ENCODE data around the gene RLF. TPM values are rescaled to one million over a fixed set of nuclear protein-coding genes. Genes with fewer than 3 reads are reported as not detected.

The RLF gene
- polyA plus RNA-seq, 2 donors: 4.7 to 5.6 TPM

GRCh38 chr1:40226192-40226591 is 65.0 kb downstream of the RLF start:
- Histone ChIP-seq H3K9me3 (ENCODE audit: control insufficient read depth in 2 of 2, insufficient read depth in 1 of 2, low read depth in 1 of 2, low read length in 1 of 2) (no peaks in the 10 kb centered on the region), H3K4me3 (ENCODE audit: low read depth in 1 of 2, low read length in 2 of 2) (no peak overlapping the region), H3K4me1 (ENCODE audit: control insufficient read depth in 2 of 2, insufficient read depth in 2 of 2, low read length in 1 of 2) (no peaks in the 10 kb centered on the region), H3K27ac (ENCODE audit: low read depth in 2 of 2, low read length in 1 of 2) (no peak overlapping the region), H3K27me3 (ENCODE audit: control insufficient read depth in 1 of 2, insufficient read depth in 2 of 2, low read length in 2 of 2) (no peaks in the 10 kb centered on the region), H3K36me3 (ENCODE audit: control insufficient read depth in 2 of 2, insufficient read depth in 2 of 2, low read length in 1 of 2) (no peaks in the 10 kb centered on the region)
- 84 to 96% methylated on average over 3 of the region's 3 CpGs for WGBS, 2 donors

GRCh38 chr1:40232444-40232843 is 71.3 kb downstream of the RLF start:
- no peak overlapping the region for H3K27ac ChIP-seq (ENCODE audit: low read depth in 2 of 2, low read length in 1 of 2)
- H3K36me3 ChIP-seq (ENCODE audit: control insufficient read depth in 2 of 2, insufficient read depth in 2 of 2, low read length in 1 of 2): peaks cover 6 to 9% of the 10 kb centered on the region in 2 donors
- H3K9me3 ChIP-seq (ENCODE audit: control insufficient read depth in 2 of 2, insufficient read depth in 1 of 2, low read depth in 1 of 2, low read length in 1 of 2): no peaks in the 10 kb centered on the region
- H3K27me3 ChIP-seq (ENCODE audit: control insufficient read depth in 1 of 2, insufficient read depth in 2 of 2, low read length in 2 of 2): no peaks in the 10 kb centered on the region
- H3K4me1 ChIP-seq (ENCODE audit: control insufficient read depth in 2 of 2, insufficient read depth in 2 of 2, low read length in 1 of 2): no peaks in the 10 kb centered on the region
- WGBS, 2 donors: 84 to 86% methylated on average over 4 of the region's 4 CpGs
- H3K4me3 ChIP-seq (ENCODE audit: low read depth in 1 of 2, low read length in 2 of 2): no peak overlapping the region

GRCh38 chr1:40239626-40240025 is 78.4 kb downstream of the RLF start:
- 91 to 97% methylated on average over 1 of the region's 1 CpG for WGBS, 2 donors
- Histone ChIP-seq H3K4me3 (ENCODE audit: low read depth in 1 of 2, low read length in 2 of 2) (no peak overlapping the region), H3K4me1 (ENCODE audit: control insufficient read depth in 2 of 2, insufficient read depth in 2 of 2, low read length in 1 of 2) (no peaks in the 10 kb centered on the region), H3K36me3 (ENCODE audit: control insufficient read depth in 2 of 2, insufficient read depth in 2 of 2, low read length in 1 of 2) (peaks cover 0 to 9% of the 10 kb centered on the region in 2 donors), H3K27ac (ENCODE audit: low read depth in 2 of 2, low read length in 1 of 2) (no peak overlapping the region), H3K27me3 (ENCODE audit: control insufficient read depth in 1 of 2, insufficient read depth in 2 of 2, low read length in 2 of 2) (no peaks in the 10 kb centered on the region), H3K9me3 (ENCODE audit: control insufficient read depth in 2 of 2, insufficient read depth in 1 of 2, low read depth in 1 of 2, low read length in 1 of 2) (no peaks in the 10 kb centered on the region)

GRCh38 chr1:40240390-40240789 is 79.2 kb downstream of the RLF start:
- 90 to 92% methylated on average over 2 of the region's 2 CpGs for WGBS, 2 donors
- H3K27ac ChIP-seq (ENCODE audit: low read depth in 2 of 2, low read length in 1 of 2): no peak overlapping the region
- H3K4me3 ChIP-seq (ENCODE audit: low read depth in 1 of 2, low read length in 2 of 2): no peak overlapping the region
- peaks cover 0 to 9% of the 10 kb centered on the region in 2 donors for H3K36me3 ChIP-seq (ENCODE audit: control insufficient read depth in 2 of 2, insufficient read depth in 2 of 2, low read length in 1 of 2)
- H3K9me3 ChIP-seq (ENCODE audit: control insufficient read depth in 2 of 2, insufficient read depth in 1 of 2, low read depth in 1 of 2, low read length in 1 of 2): no peaks in the 10 kb centered on the region
- H3K27me3 ChIP-seq (ENCODE audit: control insufficient read depth in 1 of 2, insufficient read depth in 2 of 2, low read length in 2 of 2): no peaks in the 10 kb centered on the region
- no peaks in the 10 kb centered on the region for H3K4me1 ChIP-seq (ENCODE audit: control insufficient read depth in 2 of 2, insufficient read depth in 2 of 2, low read length in 1 of 2)

- Histone ChIP-seq H3K9me3 (ENCODE audit: control insufficient read depth in 2 of 2, insufficient read depth in 1 of 2, low read depth in 1 of 2, low read length in 1 of 2) (no peaks in the 10 kb centered on the region), H3K4me1 (ENCODE audit: control insufficient read depth in 2 of 2, insufficient read depth in 2 of 2, low read length in 1 of 2) (no peaks in the 10 kb centered on the region), H3K27me3 (ENCODE audit: control insufficient read depth in 1 of 2, insufficient read depth in 2 of 2, low read length in 2 of 2) (no peaks in the 10 kb centered on the region), H3K27ac (ENCODE audit: low read depth in 2 of 2, low read length in 1 of 2) (no peak overlapping the region), H3K36me3 (ENCODE audit: control insufficient read depth in 2 of 2, insufficient read depth in 2 of 2, low read length in 1 of 2) (peaks cover 0 to 5% of the 10 kb centered on the region in 2 donors), H3K4me3 (ENCODE audit: low read depth in 1 of 2, low read length in 2 of 2) (no peak overlapping the region)
- WGBS, 2 donors: 78 to 80% methylated on average over 1 of the region's 1 CpG
These were observed 80.2 kb downstream of the RLF start for GRCh38 chr1:40241362-40241761.

- Histone ChIP-seq H3K4me1 (ENCODE audit: control insufficient read depth in 2 of 2, insufficient read depth in 2 of 2, low read length in 1 of 2) (no peaks in the 10 kb centered on the region), H3K27ac (ENCODE audit: low read depth in 2 of 2, low read length in 1 of 2) (no peak overlapping the region), H3K4me3 (ENCODE audit: low read depth in 1 of 2, low read length in 2 of 2) (no peak overlapping the region), H3K36me3 (ENCODE audit: control insufficient read depth in 2 of 2, insufficient read depth in 2 of 2, low read length in 1 of 2) (no peaks in the 10 kb centered on the region), H3K27me3 (ENCODE audit: control insufficient read depth in 1 of 2, insufficient read depth in 2 of 2, low read length in 2 of 2) (no peaks in the 10 kb centered on the region), H3K9me3 (ENCODE audit: control insufficient read depth in 2 of 2, insufficient read depth in 1 of 2, low read depth in 1 of 2, low read length in 1 of 2) (no peaks in the 10 kb centered on the region)
- 59 to 60% methylated on average over 2 of the region's 2 CpGs for WGBS, 2 donors
These were observed 82.2 kb downstream of the RLF start for GRCh38 chr1:40243351-40243750.

- WGBS, 2 donors: 57 to 67% methylated on average over 4 of the region's 4 CpGs
These were observed 83.1 kb downstream of the RLF start for GRCh38 chr1:40244138-40244744.

GRCh38 chr1:40245686-40246085 is 84.5 kb downstream of the RLF start:
- H3K27ac ChIP-seq (ENCODE audit: low read depth in 2 of 2, low read length in 1 of 2): no peak overlapping the region
- no peaks in the 10 kb centered on the region for H3K4me1 ChIP-seq (ENCODE audit: control insufficient read depth in 2 of 2, insufficient read depth in 2 of 2, low read length in 1 of 2)
- WGBS, 2 donors: 93% methylated on average over 3 of the region's 3 CpGs
- H3K4me3 ChIP-seq (ENCODE audit: low read depth in 1 of 2, low read length in 2 of 2): no peak overlapping the region
- H3K36me3 ChIP-seq (ENCODE audit: control insufficient read depth in 2 of 2, insufficient read depth in 2 of 2, low read length in 1 of 2): no peaks in the 10 kb centered on the region
- no peaks in the 10 kb centered on the region for H3K9me3 ChIP-seq (ENCODE audit: control insufficient read depth in 2 of 2, insufficient read depth in 1 of 2, low read depth in 1 of 2, low read length in 1 of 2)
- no peaks in the 10 kb centered on the region for H3K27me3 ChIP-seq (ENCODE audit: control insufficient read depth in 1 of 2, insufficient read depth in 2 of 2, low read length in 2 of 2)

More at GRCh38 chr1:40244138-40244744, 83.1 kb downstream of the RLF start:
- Histone ChIP-seq H3K36me3 (ENCODE audit: control insufficient read depth in 2 of 2, insufficient read depth in 2 of 2, low read length in 1 of 2) (no peaks in the 10 kb centered on the region), H3K4me3 (ENCODE audit: low read depth in 1 of 2, low read length in 2 of 2) (no peak overlapping the region), H3K27me3 (ENCODE audit: control insufficient read depth in 1 of 2, insufficient read depth in 2 of 2, low read length in 2 of 2) (no peaks in the 10 kb centered on the region), H3K9me3 (ENCODE audit: control insufficient read depth in 2 of 2, insufficient read depth in 1 of 2, low read depth in 1 of 2, low read length in 1 of 2) (no peaks in the 10 kb centered on the region), H3K4me1 (ENCODE audit: control insufficient read depth in 2 of 2, insufficient read depth in 2 of 2, low read length in 1 of 2) (no peaks in the 10 kb centered on the region), H3K27ac (ENCODE audit: low read depth in 2 of 2, low read length in 1 of 2) (no peak overlapping the region)

GRCh38 chr1:40247655-40248054 is 86.5 kb downstream of the RLF start, which contains the start of gene TMCO2:
Gene TMCO2 (plus strand): TSS chr1:40247937. CDS start chr1:40247994, 57 bp downstream.
- WGBS, 2 donors: 58 to 68% methylated on average over 1 of the region's 1 CpG
- H3K27me3 ChIP-seq (ENCODE audit: control insufficient read depth in 1 of 2, insufficient read depth in 2 of 2, low read length in 2 of 2): no peaks in the 10 kb centered on the region

GRCh38 chr1:40248412-40248811 is 87.2 kb downstream of the RLF start:
- Histone ChIP-seq H3K27me3 (ENCODE audit: control insufficient read depth in 1 of 2, insufficient read depth in 2 of 2, low read length in 2 of 2) (no peaks in the 10 kb centered on the region), H3K27ac (ENCODE audit: low read depth in 2 of 2, low read length in 1 of 2) (no peak overlapping the region), H3K4me3 (ENCODE audit: low read depth in 1 of 2, low read length in 2 of 2) (no peak overlapping the region)

More at GRCh38 chr1:40247655-40248054, 86.5 kb downstream of the RLF start, which contains the start of gene TMCO2:
- no peaks in the 10 kb centered on the region for H3K9me3 ChIP-seq (ENCODE audit: control insufficient read depth in 2 of 2, insufficient read depth in 1 of 2, low read depth in 1 of 2, low read length in 1 of 2)
- H3K4me1 ChIP-seq (ENCODE audit: control insufficient read depth in 2 of 2, insufficient read depth in 2 of 2, low read length in 1 of 2): no peaks in the 10 kb centered on the region
- no peak within 1 kb of the TSS for H3K4me3 ChIP-seq (ENCODE audit: low read depth in 1 of 2, low read length in 2 of 2)
- no peak within 1 kb of the TSS for H3K27ac ChIP-seq (ENCODE audit: low read depth in 2 of 2, low read length in 1 of 2)
- no peaks in the 10 kb centered on the region for H3K36me3 ChIP-seq (ENCODE audit: control insufficient read depth in 2 of 2, insufficient read depth in 2 of 2, low read length in 1 of 2)

More at GRCh38 chr1:40248412-40248811, 87.2 kb downstream of the RLF start:
- H3K36me3 ChIP-seq (ENCODE audit: control insufficient read depth in 2 of 2, insufficient read depth in 2 of 2, low read length in 1 of 2): no peaks in the 10 kb centered on the region
- H3K4me1 ChIP-seq (ENCODE audit: control insufficient read depth in 2 of 2, insufficient read depth in 2 of 2, low read length in 1 of 2): no peaks in the 10 kb centered on the region
- no peaks in the 10 kb centered on the region for H3K9me3 ChIP-seq (ENCODE audit: control insufficient read depth in 2 of 2, insufficient read depth in 1 of 2, low read depth in 1 of 2, low read length in 1 of 2)
